Caco-2 (cell line): Measurements from ENCODE around the gene YBX1. TPM values are rescaled to one million over a fixed set of nuclear protein-coding genes. Genes with fewer than 3 reads are reported as not detected.

ENCODE experiments used
- Bru-seq: library from RNA; stranded (reverse); fragments of 400-500 nt; gene quantifications from one replicate; lab custom pipeline; 2021; lab: Mats Ljungman, UMichigan
- BruChase-seq, 2 experiments: library from RNA; stranded (reverse); fragments of 400-500 nt; gene quantifications; one replicate each; lab custom pipeline; 2021; lab: Mats Ljungman, UMichigan
- BruUV-seq: library from RNA; stranded (reverse); fragments of 400-500 nt; replicated peaks from 2 replicates; lab custom pipeline; 2021; lab: Mats Ljungman, UMichigan
- CTCF ChIA-PET: fragments of 300-600 bp; sonication (Branson Sonifier 250); formaldehyde crosslinking; loops from one replicate; lab custom pipeline; 2022; ENCODE audit warnings: antibody characterized with exemption; lab: Charles Lee
- POLR2A ChIA-PET: fragments of 300-600 bp; sonication (Branson Sonifier 250); formaldehyde crosslinking; loops from one replicate; lab custom pipeline; 2022; ENCODE audit warnings: antibody characterized with exemption; lab: Charles Lee
- DNase-seq, 2 experiments: peaks; one replicate each; pipeline versions ENCODE4 v3.0.0 to v3.0.0-alpha.2; 2020 to 2022
- H3K27me3 ChIP-seq: replicated peaks from 2 replicates; pipeline ENCODE4 v1.6.0; 2011; ENCODE audit warnings: low read length; ENCODE audit not compliant: control insufficient read depth, insufficient read depth
- H3K36me3 ChIP-seq: 2 replicates; pipeline ENCODE4 v1.5.1; 2011; ENCODE audit warnings: low read length; ENCODE audit not compliant: control insufficient read depth, insufficient read depth
- H3K4me1 ChIP-seq: fragments of 250-450 bp; sonication (Bioruptor Pico); 2 replicates; pipeline ENCODE4 v1.5.1; 2020; ENCODE audit warnings: mild to moderate bottlenecking
- H3K4me3 ChIP-seq: 2 replicates; pipeline ENCODE4 v1.5.1; 2011; ENCODE audit warnings: low read depth, mild to moderate bottlenecking, control low read depth, low read length
- H3K9me3 ChIP-seq: fragments of 250-450 bp; sonication (Bioruptor Pico); 2 replicates; pipeline ENCODE4 v1.5.1; 2020; ENCODE audit warnings: mild to moderate bottlenecking, moderate library complexity
- H3K27ac Mint-ChIP-seq: one replicate; pipeline ENCODE4 v1.8.0; 2022; ENCODE audit warnings: mixed read lengths; ENCODE audit not compliant: unreplicated experiment
- H3K27me3 Mint-ChIP-seq: one replicate; pipeline ENCODE4 v1.8.0; 2022; ENCODE audit warnings: mixed read lengths; ENCODE audit not compliant: insufficient read depth, unreplicated experiment
- H3K36me3 Mint-ChIP-seq: one replicate; pipeline ENCODE4 v1.8.0; 2022; ENCODE audit warnings: mild to moderate bottlenecking, mixed read lengths; ENCODE audit not compliant: insufficient read depth, unreplicated experiment
- H3K4me1 Mint-ChIP-seq: one replicate; pipeline ENCODE4 v1.8.0; 2022; ENCODE audit warnings: low read depth, mixed read lengths; ENCODE audit not compliant: unreplicated experiment
- H3K4me3 Mint-ChIP-seq: one replicate; pipeline ENCODE4 v1.8.0; 2022; ENCODE audit warnings: mild to moderate bottlenecking, moderate library complexity, mixed read lengths; ENCODE audit not compliant: unreplicated experiment
- H3K9me3 Mint-ChIP-seq: one replicate; pipeline ENCODE4 v1.8.0; 2022; ENCODE audit warnings: mixed read lengths; ENCODE audit not compliant: unreplicated experiment
- CTCF ChIP-seq, 2 experiments: fragments of 200-600 bp in 1 of 2; IDR thresholded peaks; 1 replicate in 1 of 2; 2 replicates in 1 of 2; pipeline versions ENCODE4 v1.5.1 to v1.8.0; 2011 to 2022; ENCODE audit warnings: antibody characterized with exemption in 1 of 2, control low read depth in 1 of 2, inconsistent platforms in 1 of 2, low read depth in 1 of 2, low read length in 1 of 2, mild to moderate bottlenecking in 1 of 2, moderate library complexity in 1 of 2; ENCODE audit not compliant: insufficient read depth in 1 of 2, severe bottlenecking in 1 of 2, unreplicated experiment in 1 of 2
- intact Hi-C: fragments of 100-400 bp; cut with micrococcal nuclease; formaldehyde crosslinking; loops from one replicate; pipeline ENCODE4 v1.10.0; 2022; ENCODE audit not compliant: unreplicated experiment
- long read RNA-seq: library from polyadenylated mRNA; stranded (forward); transcript quantifications from one replicate; pipeline ENCODE4 v2.0.0, GENCODE V29; 2022
- total RNA-seq: library from RNA; stranded (reverse); gene quantifications from 2 replicates; pipeline ENCODE4 v1.2.3, GENCODE V29; 2022

Gene YBX1
- 567 and 622 TPM in 2 replicates for total RNA-seq
- Bru-seq, nascent RNA = percentile 98 among the genes with signal in this experiment
- percentile 97 among the genes with signal in this experiment for BruChase-seq, experiment 1, labeled RNA remaining after a 2-hour chase
- BruChase-seq, experiment 2, labeled RNA remaining after a 6-hour chase = percentile 97 among the genes with signal in this experiment
- long read RNA-seq, transcript YBX1-201 (8 exons, 1,514 nt) = major isoform, 801 of 852 reads
- long read RNA-seq, partial matches to known transcripts = 40 of 852 reads
- long read RNA-seq, other reads (novel, unspliced or antisense) = 7 of 852 reads

GRCh38 chr1:42681741-42682483 lies at the start of gene YBX1:
TSS of gene YBX1 (plus strand) at chr1:42682418. CDS start at chr1:42682566, 148 bp downstream.
- peak within 1 kb of the TSS; percentile 87 for H3K4me3 Mint-ChIP-seq
- no TSS peak for BruUV-seq
- ChIA-PET CTCF (interaction anchor here (0.6 to 1.5 kb wide), 4 partner anchors 11 to 48 kb away, joined by 3 to 5 read pairs (median 4); partner anchors contain the start of gene PPIH), POLR2A (interaction anchor here (0.6 to 2.7 kb wide), 9 partner anchors 9 to 219 kb away, joined by 3 to 20 read pairs (median 6); partner anchors contain the start of genes C1orf50, CCDC30, P3H1 and PPIH)
- DNase-seq = peak; percentile 96
- Histone ChIP-seq H3K4me1 (peaks cover 27% of the 10 kb centered on the region), H3K36me3 (no peaks in the 10 kb centered on the region), H3K27me3 (no peaks in the 10 kb centered on the region), H3K4me3 (peak within 1 kb of the TSS; percentile 86), H3K9me3 (no peaks in the 10 kb centered on the region)
- no peak for TF ChIP-seq CTCF (IDR thresholded peaks at IDR 0.05; ENCODE audit: insufficient read depth in 1 of 2, low read depth in 1 of 2, low read length in 1 of 2, severe bottlenecking in 1 of 2, unreplicated experiment in 1 of 2)
- peaks cover 43% of the 10 kb centered on the region for H3K36me3 Mint-ChIP-seq
- peak within 1 kb of the TSS; percentile 97 for H3K27ac Mint-ChIP-seq
- intact Hi-C loops = loop anchor here (1.0 kb wide), 1 partner anchor 24 kb away; the partner anchor contains the start of gene PPIH
- H3K4me1 Mint-ChIP-seq = peaks cover 28% of the 10 kb centered on the region
- no peaks in the 10 kb centered on the region for H3K27me3 Mint-ChIP-seq
- H3K9me3 Mint-ChIP-seq = no peaks in the 10 kb centered on the region

GRCh38 chr1:42639116-42639515 lies 43.1 kb upstream of the YBX1 start:
- Mint-ChIP-seq H3K27ac (no peak overlapping the region), H3K27me3 (no peaks in the 10 kb centered on the region), H3K9me3 (no peaks in the 10 kb centered on the region), H3K4me3 (no peak overlapping the region), H3K4me1 (no peaks in the 10 kb centered on the region), H3K36me3 (no peaks in the 10 kb centered on the region)
- H3K4me3 ChIP-seq = no peak overlapping the region
- H3K36me3 ChIP-seq = no peaks in the 10 kb centered on the region
- TF ChIP-seq CTCF (IDR thresholded peaks at IDR 0.05; ENCODE audit: insufficient read depth in 1 of 2, low read depth in 1 of 2, low read length in 1 of 2, severe bottlenecking in 1 of 2, unreplicated experiment in 1 of 2) = no peak
- H3K27me3 ChIP-seq = no peaks in the 10 kb centered on the region
- H3K4me1 ChIP-seq = no peaks in the 10 kb centered on the region
- no peak for DNase-seq
- BruUV-seq = no TSS peak
- intact Hi-C loops = no loop called here
- H3K9me3 ChIP-seq = no peaks in the 10 kb centered on the region
- CTCF ChIA-PET = no interaction called here
- POLR2A ChIA-PET = no interaction called here

- Mint-ChIP-seq H3K4me1 (no peaks in the 10 kb centered on the region), H3K36me3 (no peaks in the 10 kb centered on the region), H3K4me3 (no peak overlapping the region), H3K27ac (no peak overlapping the region), H3K9me3 (peaks cover 13% of the 10 kb centered on the region), H3K27me3 (peaks cover 5% of the 10 kb centered on the region)
- DNase-seq = no peak
- POLR2A ChIA-PET = interaction anchor here (0.8 kb wide), 1 partner anchor 12 kb away, joined by 3 read pairs; the partner anchor contains the start of gene PPIH
- Histone ChIP-seq H3K27me3 (no peaks in the 10 kb centered on the region), H3K4me1 (no peaks in the 10 kb centered on the region), H3K36me3 (no peaks in the 10 kb centered on the region), H3K4me3 (no peak overlapping the region), H3K9me3 (no peaks in the 10 kb centered on the region)
- CTCF ChIA-PET = no interaction called here
- TF ChIP-seq CTCF (IDR thresholded peaks at IDR 0.05; ENCODE audit: insufficient read depth in 1 of 2, low read depth in 1 of 2, low read length in 1 of 2, severe bottlenecking in 1 of 2, unreplicated experiment in 1 of 2) = no peak
- intact Hi-C loops = no loop called here
- BruUV-seq = no TSS peak
These were observed 36.2 kb upstream of the YBX1 start for GRCh38 chr1:42646056-42646455.
